Fibroblast of skin of abdomen (primary cell): ENCODE measurements around the gene SCYGR4.
"Not testable (repeated sequence)": the region's sequence is repeated elsewhere in the genome, so short reads cannot be mapped to it uniquely, and the experiment has no call there.

ENCODE experiments used
- DNase-seq: peaks from one replicate; pipeline ENCODE4 v3.0.0-alpha.2; 2013

The SCYGR4 gene

GRCh38 chr2:227614740-227615139 lies 2.6 kb upstream of the SCYGR4 start, which contains the start of gene SCYGR3:
Gene SCYGR3, minus strand, starts transcription at chr2:227614840. Its CDS starts 0 bp downstream, at chr2:227614840.
- no peak for DNase-seq

- no peak for DNase-seq
Measured at GRCh38 chr2:227615181-227615580, 2.1 kb upstream of the SCYGR4 start.

DNA sequence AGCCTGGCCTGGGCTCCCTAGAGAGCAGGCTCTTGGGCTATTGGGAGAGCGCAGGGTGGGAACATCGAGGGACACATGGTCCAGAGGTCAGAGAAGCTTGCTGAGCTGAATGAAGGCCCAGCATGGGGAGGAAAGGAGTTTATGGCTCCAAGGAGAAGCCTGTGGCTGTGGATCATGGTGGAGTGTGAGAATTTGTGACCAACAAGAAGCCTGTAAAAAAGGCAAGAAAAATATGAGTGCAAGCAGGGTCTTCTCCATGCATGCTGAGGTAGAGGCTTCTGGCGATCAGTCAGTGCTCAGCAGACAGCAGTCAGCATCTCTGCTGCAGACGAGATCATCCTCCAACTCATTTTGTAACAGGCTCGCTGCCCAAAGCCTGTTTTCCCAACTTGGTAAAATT lies 1.4 kb upstream of the SCYGR4 start:
- DNase-seq = no peak

GRCh38 chr2:227616631-227617030 lies 667 bp upstream of the SCYGR4 start:
- no peak for DNase-seq

GRCh38 chr2:227623226-227623625 lies 5.9 kb downstream of the SCYGR4 start:
- peak; percentile 62 for DNase-seq

GRCh38 chr2:227625420-227625819 lies 8.1 kb downstream of the SCYGR4 start:
- no peak for DNase-seq

DNA sequence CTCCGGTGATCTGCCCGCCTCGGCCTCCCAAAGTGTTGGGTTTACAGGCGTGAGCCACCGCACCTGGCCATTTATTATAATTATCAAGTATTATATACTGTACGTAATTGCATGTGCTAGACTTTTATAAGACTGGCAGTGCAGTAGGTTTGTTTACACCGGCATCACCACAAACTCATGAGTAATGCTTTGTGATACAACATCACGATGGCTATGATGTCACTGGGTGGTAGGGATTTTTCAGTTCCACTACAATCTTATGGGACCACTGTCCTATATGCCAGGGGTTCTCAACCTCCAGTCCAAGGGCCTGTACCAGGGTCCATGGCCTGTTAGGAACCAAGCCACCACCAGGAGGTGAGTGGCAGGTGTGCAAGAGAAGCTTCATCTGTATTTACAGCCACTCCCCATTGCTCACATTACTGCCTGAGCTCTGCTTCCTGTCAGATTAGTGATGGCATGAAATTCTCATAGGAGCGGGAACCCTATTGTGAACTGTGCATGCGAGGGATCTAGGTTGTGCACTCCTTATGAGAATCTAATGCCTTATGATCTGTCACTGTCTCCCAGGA lies 9.4 kb downstream of the SCYGR4 start:
- no peak for DNase-seq

DNA sequence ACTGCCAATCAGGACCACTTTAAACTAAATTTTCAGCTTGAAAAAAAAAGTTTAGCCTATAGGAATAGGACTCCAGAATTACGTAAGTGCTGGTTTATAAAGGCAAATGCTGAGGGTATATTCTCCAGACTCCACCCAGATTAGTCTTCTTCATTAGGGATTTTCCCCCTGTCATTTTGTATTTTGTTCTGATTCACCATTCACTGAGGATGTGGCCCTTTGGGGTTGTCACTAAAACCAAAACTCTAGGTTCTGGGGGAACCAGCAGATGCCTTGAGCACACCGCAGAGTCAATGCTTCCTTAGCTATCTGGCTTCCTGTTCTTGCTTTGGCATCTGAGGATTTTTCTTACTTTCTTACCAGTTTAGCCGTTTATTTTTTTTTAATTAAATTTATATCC lies 10.5 kb downstream of the SCYGR4 start:
- no peak for DNase-seq

- DNase-seq = no peak
Measured at GRCh38 chr2:227629435-227629834, 12.1 kb downstream of the SCYGR4 start.

- no peak for DNase-seq
Measured at GRCh38 chr2:227630322-227630721, 13.0 kb downstream of the SCYGR4 start.

- DNase-seq = no peak
Measured at GRCh38 chr2:227632827-227633226, 15.5 kb downstream of the SCYGR4 start.

DNA sequence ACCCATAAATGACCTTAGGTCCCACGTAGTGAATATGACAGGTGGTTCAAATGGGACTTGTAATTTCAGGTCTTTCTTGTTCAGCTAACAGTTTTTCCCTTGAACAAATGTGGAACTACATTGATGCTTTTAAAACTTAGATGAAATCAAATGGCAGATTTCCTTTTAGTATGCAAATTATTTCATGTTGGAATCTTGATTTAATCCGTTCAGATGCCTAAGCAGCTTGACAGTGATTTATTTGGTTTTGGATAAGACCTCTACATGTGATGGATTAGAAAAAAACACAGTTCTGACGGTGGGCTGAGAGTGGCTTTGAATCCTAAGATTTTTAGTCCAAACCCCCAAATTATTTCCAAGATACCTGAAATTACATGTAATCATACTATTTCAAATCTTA lies 16.9 kb downstream of the SCYGR4 start:
- DNase-seq = no peak

DNA sequence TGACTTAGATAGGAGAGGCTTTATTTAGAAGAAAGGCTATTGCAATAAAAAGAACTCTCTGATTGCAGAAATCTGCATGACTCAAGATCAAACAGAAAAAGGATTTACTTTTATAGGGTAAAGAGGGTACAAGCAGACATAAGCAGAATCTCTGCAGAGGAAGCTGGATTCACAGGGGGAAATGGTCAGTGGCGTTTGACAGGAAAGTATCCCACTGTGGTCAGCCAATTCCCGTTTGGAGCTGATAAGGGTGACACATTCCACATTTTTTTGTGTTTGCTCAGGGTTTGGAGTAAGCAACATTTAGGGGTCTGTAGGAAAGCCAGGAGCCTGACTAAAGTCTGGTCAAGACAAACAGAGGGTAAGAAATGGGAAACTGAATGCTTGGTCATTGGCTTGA lies 25.4 kb downstream of the SCYGR4 start:
- DNase-seq = no peak

DNA sequence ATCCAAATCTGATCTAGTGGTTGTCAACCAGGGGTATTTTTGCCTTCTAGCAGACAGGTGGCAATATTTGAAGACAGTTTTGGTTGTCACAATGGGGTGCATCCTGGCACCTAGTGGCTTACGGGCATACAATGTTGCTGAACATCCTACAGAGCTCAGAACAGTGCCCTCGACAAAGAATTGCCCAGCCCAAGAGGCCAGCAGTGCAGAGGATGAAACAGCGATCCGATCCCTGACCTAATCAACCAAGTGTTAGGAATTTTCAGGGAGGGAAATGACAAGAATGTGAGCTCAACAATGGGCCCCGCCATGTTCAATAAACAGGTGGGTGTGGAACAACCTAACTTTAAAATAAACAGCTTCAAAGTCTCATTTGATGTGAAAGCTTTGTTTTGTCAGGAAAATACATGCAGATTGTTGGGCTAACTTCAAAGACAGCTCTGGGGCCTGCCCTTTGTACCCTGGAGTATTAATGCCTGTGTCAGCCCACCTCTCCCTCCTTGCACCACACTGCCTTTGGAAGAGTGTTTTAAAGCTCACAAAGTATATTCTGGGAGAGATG lies 26.8 kb downstream of the SCYGR4 start:
- no peak for DNase-seq

DNA sequence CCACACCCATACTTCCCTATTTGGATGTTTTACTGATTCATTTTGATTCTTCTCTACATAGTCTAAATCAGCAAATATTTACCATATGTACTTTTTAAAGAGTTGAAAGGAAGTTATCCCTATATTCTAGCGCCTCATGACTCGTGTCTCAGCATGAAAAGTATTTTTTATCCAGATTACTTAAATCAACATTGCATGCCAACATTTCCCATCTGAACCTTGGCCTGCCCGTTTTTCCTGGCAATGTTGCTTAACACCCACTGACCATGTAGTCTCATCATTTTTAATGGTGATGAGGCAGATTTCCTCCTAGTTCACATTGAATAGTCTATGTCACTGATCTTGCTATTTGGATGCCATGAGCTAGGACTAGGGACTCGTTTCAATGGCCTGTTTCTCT lies 36.1 kb downstream of the SCYGR4 start:
- peak; percentile 14 for DNase-seq

- no peak for DNase-seq
Measured at GRCh38 chr2:227654426-227654825, 37.1 kb downstream of the SCYGR4 start.

GRCh38 chr2:227655454-227655853 lies 38.2 kb downstream of the SCYGR4 start:
- DNase-seq = peak; percentile 80

DNA sequence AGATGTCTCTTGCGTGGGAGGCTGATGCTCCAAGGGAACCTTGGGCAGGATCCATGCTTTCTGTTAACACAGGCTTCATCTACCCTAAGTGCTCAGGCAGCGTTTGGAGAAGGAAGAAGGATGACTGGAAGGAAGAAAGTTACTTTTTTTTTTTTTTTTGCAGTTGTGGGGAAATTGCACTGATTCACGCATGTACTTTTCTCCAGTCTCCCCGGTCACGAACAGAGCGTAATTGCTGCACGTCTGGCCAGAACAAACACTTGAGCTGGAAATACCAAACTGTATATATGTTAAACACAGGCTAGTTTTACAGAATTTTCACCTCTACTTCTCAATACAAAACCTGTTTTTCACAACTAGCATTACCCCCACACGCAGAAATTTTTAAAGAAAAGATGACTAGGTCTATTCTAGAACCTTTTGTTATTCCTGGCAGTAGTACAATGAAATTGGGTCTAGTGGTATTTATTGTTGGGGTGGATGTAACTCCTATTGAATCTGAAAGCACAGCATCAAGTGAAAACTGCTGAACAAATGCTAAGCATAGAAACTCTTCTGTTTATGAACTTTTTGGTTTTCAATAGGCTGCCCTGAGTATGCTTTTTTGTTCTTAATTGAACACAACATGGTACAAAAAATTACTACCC lies 40.0 kb downstream of the SCYGR4 start:
- no peak for DNase-seq

DNA sequence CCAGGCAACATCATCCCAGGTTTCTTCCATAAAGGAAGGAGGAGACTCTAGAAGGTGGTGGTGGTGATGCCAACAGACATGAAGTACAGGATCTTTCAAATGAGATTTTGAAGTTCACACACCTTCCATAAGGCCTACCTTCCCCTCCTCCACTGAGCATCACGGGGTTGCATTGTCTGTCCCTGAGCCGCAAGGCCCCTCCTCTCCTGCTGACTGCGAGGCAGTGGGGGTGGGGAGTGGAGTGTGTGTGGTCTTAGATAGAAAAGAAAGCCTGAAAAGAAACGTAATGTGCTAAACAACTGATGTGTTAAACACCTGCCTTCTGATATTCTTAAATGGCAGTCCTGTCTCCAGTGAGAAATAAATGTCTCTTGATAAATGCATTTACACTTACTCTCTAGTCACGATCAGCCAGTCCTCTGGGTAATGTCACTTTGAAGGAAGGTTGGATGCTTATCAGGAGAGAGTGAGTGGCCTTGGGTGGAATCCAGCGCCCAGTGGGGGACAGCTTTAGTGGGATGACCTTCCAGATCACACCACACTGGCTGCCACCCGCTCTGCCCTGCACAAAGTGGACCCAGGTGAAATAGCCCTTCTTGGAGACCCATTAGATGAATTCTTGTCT lies 43.8 kb downstream of the SCYGR4 start:
- DNase-seq = no peak

GRCh38 chr2:227661827-227662226 lies 44.5 kb downstream of the SCYGR4 start:
- DNase-seq = no peak

- DNase-seq = no peak
Measured at GRCh38 chr2:227665189-227665940, 48.1 kb downstream of the SCYGR4 start.

DNA sequence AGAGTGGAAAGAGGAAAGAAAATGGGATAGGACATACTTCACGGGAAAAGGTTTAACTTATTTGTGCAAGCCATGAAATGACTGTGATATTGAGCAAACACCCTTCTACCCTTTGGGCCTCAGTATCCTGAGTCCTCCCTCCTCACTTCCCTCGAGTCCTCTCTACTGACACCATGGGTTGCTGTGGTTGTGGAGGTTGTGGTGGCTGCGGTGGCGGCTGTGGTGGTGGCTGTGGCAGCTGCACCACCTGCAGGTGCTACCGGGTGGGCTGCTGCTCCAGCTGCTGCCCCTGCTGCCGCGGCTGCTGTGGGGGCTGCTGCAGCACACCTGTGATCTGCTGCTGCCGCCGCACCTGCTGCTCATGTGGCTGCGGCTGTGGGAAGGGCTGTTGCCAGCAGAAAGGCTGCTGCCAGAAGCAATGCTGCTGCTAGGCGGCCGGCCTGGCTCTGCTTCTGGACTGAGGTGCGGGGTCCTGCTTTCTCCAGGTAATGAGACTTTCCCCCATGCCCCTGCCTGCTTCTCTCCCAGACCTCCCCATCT lies 49.4 kb downstream of the SCYGR4 start, which contains the start of gene SCYGR5:
Gene SCYGR5 (plus strand): TSS at position 174 of the 540 bp plus-strand sequence. CDS start 0 bp downstream, at position 174.
- not testable (repeated sequence) for DNase-seq
